GM19438 (cell line): ENCODE data around the gene SLITRK1.

ENCODE experiments used
- ATAC-seq: cut with Tn5 transposase; IDR thresholded peaks from one replicate; pipeline ENCODE4 v1.9.1; 2021; ENCODE audit warnings: low read depth; ENCODE audit not compliant: unreplicated experiment

The SLITRK1 gene

GRCh38 chr13:83881917-83882605 lies at the start of gene SLITRK1:
Gene SLITRK1 (minus strand): TSS chr13:83882474. CDS start chr13:83881507, 967 bp downstream.
- no peak for ATAC-seq

- no peak for ATAC-seq
Observed at GRCh38 chr13:83929157-83929556, 46.9 kb upstream of the SLITRK1 start.

- no peak for ATAC-seq
Observed at GRCh38 chr13:83919775-83920174, 37.5 kb upstream of the SLITRK1 start.

GRCh38 chr13:83914368-83914767 lies 32.1 kb upstream of the SLITRK1 start:
- ATAC-seq, result no peak

GRCh38 chr13:83907196-83907989 lies 25.1 kb upstream of the SLITRK1 start:
- no peak for ATAC-seq

GRCh38 chr13:83906240-83906820 lies 24.1 kb upstream of the SLITRK1 start:
- ATAC-seq, result no peak

- no peak for ATAC-seq
Observed at GRCh38 chr13:83905641-83906040, 23.4 kb upstream of the SLITRK1 start.

GRCh38 chr13:83895994-83896580 lies 13.8 kb upstream of the SLITRK1 start:
- no peak for ATAC-seq

GRCh38 chr13:83890358-83890757 lies 8.1 kb upstream of the SLITRK1 start:
- no peak for ATAC-seq

GRCh38 chr13:83884141-83884540 lies 1.9 kb upstream of the SLITRK1 start:
- no peak for ATAC-seq

GRCh38 chr13:83883061-83883523 lies 818 bp upstream of the SLITRK1 start:
- no peak for ATAC-seq

- ATAC-seq, result no peak
Observed at GRCh38 chr13:83882606-83882959, 309 bp upstream of the SLITRK1 start.

- no peak for ATAC-seq
Observed at GRCh38 chr13:83881140-83881684, 1.1 kb downstream of the SLITRK1 start.

- no peak for ATAC-seq
Observed at GRCh38 chr13:83880275-83881139, 1.8 kb downstream of the SLITRK1 start.

GRCh38 chr13:83879431-83880171 lies 2.7 kb downstream of the SLITRK1 start:
- ATAC-seq, result no peak

GRCh38 chr13:83878691-83879430 lies 3.4 kb downstream of the SLITRK1 start:
- ATAC-seq, result no peak

- no peak for ATAC-seq
Observed at GRCh38 chr13:83877651-83878355, 4.5 kb downstream of the SLITRK1 start.

- ATAC-seq, result no peak
Observed at GRCh38 chr13:83876546-83876945, 5.7 kb downstream of the SLITRK1 start.
